HFFc6 (cell line): ENCODE data around the gene KLHL1. TPM values are rescaled to one million over a fixed set of nuclear protein-coding genes. Genes with fewer than 3 reads are reported as not detected.

Source experiments
- DNase-seq: peaks from one replicate; pipeline ENCODE4 v3.0.0-alpha.2; 2018
- H3K27ac Mint-ChIP-seq: 2 replicates; pipeline ENCODE4 v1.8.0; 2020; ENCODE audit warnings: mild to moderate bottlenecking, mixed read lengths
- H3K27me3 Mint-ChIP-seq: 2 replicates; pipeline ENCODE4 v1.8.0; 2021; ENCODE audit warnings: mild to moderate bottlenecking, moderate library complexity, mixed read lengths; ENCODE audit not compliant: insufficient read depth
- H3K36me3 Mint-ChIP-seq: 2 replicates; pipeline ENCODE4 v1.8.0; 2021; ENCODE audit warnings: low read depth, mixed read lengths
- H3K4me1 Mint-ChIP-seq: 2 replicates; pipeline ENCODE4 v1.8.0; 2020; ENCODE audit warnings: low read depth, mixed read lengths
- H3K4me3 Mint-ChIP-seq: 2 replicates; pipeline ENCODE4 v1.8.0; 2020; ENCODE audit warnings: mild to moderate bottlenecking, moderate library complexity, mixed read lengths
- H3K9me3 Mint-ChIP-seq: 2 replicates; pipeline ENCODE4 v1.8.0; 2020; ENCODE audit warnings: mild to moderate bottlenecking, mixed read lengths
- total RNA-seq, 6 experiments: library from RNA; stranded (reverse); fragmentation: NEBNext Ultra II Directional; extraction: Animal tissue kit (Norgen Biotek cat#: 25700); gene quantifications; 2 replicates in 1 of 6; 3 replicates in 5 of 6; pipeline ENCODE4 v1.2.3, GENCODE V29; 2021
- TF ChIP-seq, protein P1 (sequence below): fragments of 200-600 bp; sonication (generic); IDR thresholded peaks from 2 replicates; pipeline ENCODE4 v1.5.0; 2021; ENCODE audit warnings: antibody characterized with exemption, mild to moderate bottlenecking

Gene KLHL1
- total RNA-seq, 6 experiments from 2014 or later: not detected

DNA sequence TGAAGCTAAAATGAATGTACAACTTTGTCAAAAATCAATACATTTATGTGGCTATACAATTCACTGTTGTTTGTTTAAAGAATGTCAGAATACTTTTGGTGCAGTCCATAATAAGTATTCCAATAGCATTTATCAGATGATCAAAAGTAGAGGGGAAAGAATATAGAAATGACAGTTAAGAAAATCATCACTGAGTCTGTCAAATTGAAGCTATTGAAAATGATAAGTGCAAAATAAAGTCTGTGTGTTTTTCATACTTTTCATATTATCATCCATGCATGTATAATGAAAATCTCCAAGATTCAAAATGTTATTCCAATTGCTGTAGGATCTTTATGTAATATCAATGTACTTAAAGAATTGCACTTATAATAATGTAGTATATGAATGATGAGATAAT lies 93.9 kb downstream of the KLHL1 start:
- DNase-seq: no peak
- Mint-ChIP-seq H3K4me3 (no peak overlapping the region), H3K4me1 (no peaks in the 10 kb centered on the region), H3K9me3 (peaks cover 28% of the 10 kb centered on the region), H3K27ac (no peak overlapping the region), H3K27me3 (no peaks in the 10 kb centered on the region), H3K36me3 (no peaks in the 10 kb centered on the region)
- TF ChIP-seq, protein P1, sequence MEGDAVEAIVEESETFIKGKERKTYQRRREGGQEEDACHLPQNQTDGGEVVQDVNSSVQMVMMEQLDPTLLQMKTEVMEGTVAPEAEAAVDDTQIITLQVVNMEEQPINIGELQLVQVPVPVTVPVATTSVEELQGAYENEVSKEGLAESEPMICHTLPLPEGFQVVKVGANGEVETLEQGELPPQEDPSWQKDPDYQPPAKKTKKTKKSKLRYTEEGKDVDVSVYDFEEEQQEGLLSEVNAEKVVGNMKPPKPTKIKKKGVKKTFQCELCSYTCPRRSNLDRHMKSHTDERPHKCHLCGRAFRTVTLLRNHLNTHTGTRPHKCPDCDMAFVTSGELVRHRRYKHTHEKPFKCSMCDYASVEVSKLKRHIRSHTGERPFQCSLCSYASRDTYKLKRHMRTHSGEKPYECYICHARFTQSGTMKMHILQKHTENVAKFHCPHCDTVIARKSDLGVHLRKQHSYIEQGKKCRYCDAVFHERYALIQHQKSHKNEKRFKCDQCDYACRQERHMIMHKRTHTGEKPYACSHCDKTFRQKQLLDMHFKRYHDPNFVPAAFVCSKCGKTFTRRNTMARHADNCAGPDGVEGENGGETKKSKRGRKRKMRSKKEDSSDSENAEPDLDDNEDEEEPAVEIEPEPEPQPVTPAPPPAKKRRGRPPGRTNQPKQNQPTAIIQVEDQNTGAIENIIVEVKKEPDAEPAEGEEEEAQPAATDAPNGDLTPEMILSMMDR: no peak

DNA sequence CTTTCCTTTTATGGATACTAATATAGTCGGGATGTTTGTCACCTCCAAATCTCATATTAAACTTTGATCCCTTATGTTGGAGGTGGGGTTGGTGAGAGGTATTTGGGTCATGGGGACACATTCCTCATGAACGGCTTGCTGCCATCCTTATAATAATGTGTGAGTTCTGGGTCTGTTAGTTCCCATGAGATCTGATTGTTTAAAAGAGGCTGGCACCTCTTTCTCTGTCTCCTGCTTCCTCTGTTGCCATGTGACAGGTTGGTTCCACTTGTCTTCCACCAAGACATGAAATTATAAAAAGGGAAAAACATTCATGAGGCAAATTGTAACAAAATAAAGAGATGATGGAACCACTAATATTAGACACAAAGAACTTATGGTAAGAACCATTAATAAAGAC lies 108.4 kb downstream of the KLHL1 start:
- no peaks in the 10 kb centered on the region for H3K27me3 Mint-ChIP-seq
- H3K36me3 Mint-ChIP-seq: no peaks in the 10 kb centered on the region
- peaks cover 7% of the 10 kb centered on the region; the same call in 1 of the 2 replicates for H3K9me3 Mint-ChIP-seq
- TF ChIP-seq, protein P1: no peak
- H3K4me3 Mint-ChIP-seq: no peak overlapping the region
- DNase-seq: no peak
- H3K27ac Mint-ChIP-seq: no peak overlapping the region
- no peaks in the 10 kb centered on the region for H3K4me1 Mint-ChIP-seq

DNA sequence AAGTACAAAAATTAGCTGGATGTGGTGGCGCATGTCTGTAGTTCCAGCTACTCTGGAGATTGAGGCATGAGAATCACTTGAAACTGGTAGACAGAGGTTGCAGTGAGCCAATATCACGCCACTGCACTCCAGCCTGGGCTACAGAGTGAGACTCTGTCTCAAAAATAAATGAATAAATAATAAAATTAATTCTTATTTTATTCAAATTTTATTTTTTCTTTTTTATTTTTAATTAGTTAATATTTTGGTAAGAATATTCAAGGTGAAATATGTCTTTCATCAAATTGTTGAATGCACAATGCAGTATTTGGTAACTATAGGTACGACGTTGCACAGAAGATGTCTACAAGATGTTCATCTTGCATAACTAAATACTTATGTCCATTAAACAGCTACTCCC lies 111.2 kb downstream of the KLHL1 start:
- TF ChIP-seq, protein P1: no peak
- Mint-ChIP-seq H3K4me3 (no peak overlapping the region), H3K27me3 (no peaks in the 10 kb centered on the region), H3K27ac (no peak overlapping the region), H3K36me3 (no peaks in the 10 kb centered on the region), H3K4me1 (no peaks in the 10 kb centered on the region), H3K9me3 (peaks cover 10% of the 10 kb centered on the region)
- DNase-seq: no peak

DNA sequence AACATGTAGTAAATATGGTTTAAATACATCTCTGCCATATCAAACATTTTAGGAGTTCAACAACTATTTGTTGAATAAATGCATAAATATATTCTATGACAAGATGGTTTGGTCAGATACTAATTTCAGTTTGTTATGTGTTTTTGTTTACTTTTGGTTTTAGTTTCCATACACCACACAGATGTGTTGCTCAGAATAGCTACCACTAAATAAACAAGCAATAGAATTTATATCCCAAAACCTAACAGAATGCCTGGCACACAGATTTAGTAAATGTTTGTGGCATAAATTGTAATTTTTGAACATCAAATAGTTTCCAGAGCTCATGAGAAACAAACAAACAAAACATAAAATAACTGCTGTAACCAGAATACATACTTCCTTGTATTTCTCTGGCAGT lies 127.5 kb downstream of the KLHL1 start:
- Mint-ChIP-seq H3K36me3 (no peaks in the 10 kb centered on the region), H3K4me1 (no peaks in the 10 kb centered on the region), H3K27me3 (no peaks in the 10 kb centered on the region), H3K4me3 (no peak overlapping the region), H3K27ac (no peak overlapping the region), H3K9me3 (peaks cover 13% of the 10 kb centered on the region)
- no peak for DNase-seq
- TF ChIP-seq, protein P1: no peak

DNA sequence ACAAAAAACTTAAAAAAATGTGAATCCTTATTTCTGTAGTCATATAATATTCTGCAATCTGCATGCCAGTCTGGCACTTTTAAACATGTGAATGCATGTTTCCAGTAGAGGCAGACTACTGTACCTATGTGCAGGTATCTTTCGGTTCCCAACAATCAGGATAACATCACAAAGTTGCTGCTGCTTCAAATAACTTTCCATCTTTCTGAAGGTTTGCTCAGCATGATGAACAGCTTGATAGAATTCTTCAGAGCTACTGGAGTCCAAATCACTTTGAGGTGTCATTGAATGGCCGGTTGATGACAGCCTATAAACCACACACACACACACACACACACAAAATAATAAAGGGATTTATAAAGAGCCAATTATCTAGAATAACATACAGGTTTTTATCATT lies 132.8 kb downstream of the KLHL1 start:
- Mint-ChIP-seq H3K27me3 (no peaks in the 10 kb centered on the region), H3K9me3 (peaks cover 9% of the 10 kb centered on the region), H3K4me1 (no peaks in the 10 kb centered on the region), H3K27ac (no peak overlapping the region), H3K36me3 (no peaks in the 10 kb centered on the region), H3K4me3 (no peak overlapping the region)
- TF ChIP-seq, protein P1: no peak
- DNase-seq: no peak

DNA sequence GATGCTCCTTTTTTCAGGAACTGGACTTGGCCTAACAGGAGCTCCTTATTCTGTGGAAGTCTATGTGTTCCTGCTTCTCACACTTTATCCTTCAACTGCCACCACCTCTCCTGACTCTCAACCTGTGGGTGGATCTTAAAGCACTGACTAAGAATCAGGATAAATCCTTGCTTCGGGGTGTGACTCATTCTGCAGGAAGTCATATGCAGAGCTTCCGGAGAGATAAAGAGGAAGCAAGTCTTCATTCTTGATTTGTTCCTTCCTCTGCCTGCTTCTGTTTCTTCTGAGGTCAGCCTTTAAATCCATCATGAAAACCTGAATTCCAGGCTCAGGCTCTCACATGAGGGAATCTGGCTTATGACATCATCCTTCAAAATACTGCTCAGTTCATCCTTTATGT lies 137.7 kb downstream of the KLHL1 start:
- DNase-seq: no peak
- Mint-ChIP-seq H3K27me3 (no peaks in the 10 kb centered on the region), H3K4me1 (no peaks in the 10 kb centered on the region), H3K4me3 (no peak overlapping the region), H3K27ac (no peak overlapping the region), H3K9me3 (peaks cover 24% of the 10 kb centered on the region), H3K36me3 (0 out of 2 replicates have a peak, but pooled peaks cover 4% of the 10 kb centered on the region)
- TF ChIP-seq, protein P1: no peak
